HL-60 (cell line): Measurements from ENCODE around the gene SPANXN5.
"Not testable (repeated sequence)": the region's sequence is repeated elsewhere in the genome, so short reads cannot be mapped to it uniquely, and the experiment has no call there.

Experiments
- DNase-seq, 2 experiments: peaks; one replicate each; pipeline ENCODE4 v3.0.0-alpha.2; 2010 to 2020; ENCODE audit warnings: low read depth in 1 of 2, low spot score in 1 of 2
- H3K27ac ChIP-seq: fragments of 250-450 bp; sonication (Bioruptor Pico); replicated peaks from 2 replicates; pipeline ENCODE4 v1.5.1; 2020; ENCODE audit warnings: mild to moderate bottlenecking, moderate library complexity
- H3K27me3 ChIP-seq: fragments of 250-450 bp; sonication (Bioruptor Pico); 2 replicates; pipeline ENCODE4 v1.5.1; 2021; ENCODE audit warnings: mild to moderate bottlenecking, moderate library complexity; ENCODE audit not compliant: insufficient read depth, poor library complexity, severe bottlenecking
- H3K4me3 ChIP-seq: replicated peaks from 2 replicates; pipeline ENCODE4 v1.5.1; 2011; ENCODE audit warnings: mild to moderate bottlenecking, control low read depth, low read length; ENCODE audit not compliant: insufficient read depth
- CTCF ChIP-seq: IDR thresholded peaks from one replicate; pipeline ENCODE4 v1.5.1; 2011; ENCODE audit warnings: low read length, control low read depth, inconsistent platforms; ENCODE audit not compliant: insufficient read depth
- GABPA ChIP-seq: IDR thresholded peaks from 2 replicates; pipeline ENCODE4 v1.6.1; 2012; ENCODE audit warnings: low read depth
- POLR2AphosphoS5 ChIP-seq: IDR thresholded peaks from 2 replicates; pipeline ENCODE4 v1.6.1; 2012; ENCODE audit warnings: low read depth
- REST ChIP-seq: IDR thresholded peaks from 2 replicates; pipeline ENCODE4 v1.6.1; 2012; ENCODE audit warnings: low read depth; ENCODE audit not compliant: insufficient replicate concordance
- SPI1 ChIP-seq: IDR thresholded peaks from 2 replicates; pipeline ENCODE4 v1.6.1; 2012; ENCODE audit warnings: low read depth, mild to moderate bottlenecking, borderline replicate concordance

Gene SPANXN5

GRCh38 chrX:52821079-52821760, 24.0 kb upstream of the SPANXN5 start:
- TF ChIP-seq CTCF (no peak), SPI1 (no peak), GABPA (no peak), REST (no peak), POLR2AphosphoS5 (no peak)
- H3K27ac ChIP-seq: no peak overlapping the region
- no peak for DNase-seq
- peaks cover 4% of the 10 kb centered on the region for H3K27me3 ChIP-seq
- H3K4me3 ChIP-seq: no peak overlapping the region

GRCh38 chrX:52819788-52820187, 22.6 kb upstream of the SPANXN5 start:
- no peak for DNase-seq
- TF ChIP-seq SPI1: no peak
- no peak for TF ChIP-seq POLR2AphosphoS5
- no peak for TF ChIP-seq REST
- TF ChIP-seq GABPA: no peak
- TF ChIP-seq CTCF: no peak
- H3K27ac ChIP-seq: no peak overlapping the region
- H3K4me3 ChIP-seq: no peak overlapping the region
- peaks cover 4% of the 10 kb centered on the region for H3K27me3 ChIP-seq

GRCh38 chrX:52811065-52811625, 13.9 kb upstream of the SPANXN5 start, which contains the start of gene XAGE5:
XAGE5 (plus strand) TSS chrX:52811287; CDS start chrX:52812567, 1,280 bp downstream.
- no peak for TF ChIP-seq SPI1
- TF ChIP-seq POLR2AphosphoS5: no peak
- no peak for TF ChIP-seq CTCF
- TF ChIP-seq GABPA: no peak
- H3K4me3 ChIP-seq: no peak within 1 kb of the TSS
- DNase-seq: no peak
- H3K27me3 ChIP-seq: no peaks in the 10 kb centered on the region
- H3K27ac ChIP-seq: no peak within 1 kb of the TSS

- not testable (repeated sequence) for H3K27ac ChIP-seq, H3K4me3 ChIP-seq, DNase-seq, H3K27me3 ChIP-seq
These were observed 7.6 kb upstream of the SPANXN5 start for GRCh38 chrX:52804876-52805275.

GRCh38 chrX:52773504-52773903, 23.7 kb downstream of the SPANXN5 start:
- H3K4me3 ChIP-seq, H3K27ac ChIP-seq, H3K27me3 ChIP-seq, DNase-seq: not testable (repeated sequence)

- H3K27ac ChIP-seq, DNase-seq, H3K27me3 ChIP-seq, H3K4me3 ChIP-seq: not testable (repeated sequence)
These were observed 31.2 kb downstream of the SPANXN5 start for GRCh38 chrX:52765983-52766382.

GRCh38 chrX:52750952-52751351, 46.3 kb downstream of the SPANXN5 start, which contains the start of gene SSX2B:
SSX2B (plus strand) TSS chrX:52751252; CDS start chrX:52752681, 1,429 bp downstream.
- H3K27ac ChIP-seq: not testable (repeated sequence)

More at GRCh38 chrX:52750952-52751351, 46.3 kb downstream of the SPANXN5 start, which contains the start of gene SSX2B:
- H3K27me3 ChIP-seq, H3K4me3 ChIP-seq, DNase-seq: not testable (repeated sequence)
